Measurements from ENCODE around the gene LYPD8. TPM values are rescaled to one million over a fixed set of nuclear protein-coding genes. Genes with fewer than 3 reads are reported as not detected.

LYPD8 gene
- polyA plus RNA-seq, 2 donors, result not detected

DNA sequence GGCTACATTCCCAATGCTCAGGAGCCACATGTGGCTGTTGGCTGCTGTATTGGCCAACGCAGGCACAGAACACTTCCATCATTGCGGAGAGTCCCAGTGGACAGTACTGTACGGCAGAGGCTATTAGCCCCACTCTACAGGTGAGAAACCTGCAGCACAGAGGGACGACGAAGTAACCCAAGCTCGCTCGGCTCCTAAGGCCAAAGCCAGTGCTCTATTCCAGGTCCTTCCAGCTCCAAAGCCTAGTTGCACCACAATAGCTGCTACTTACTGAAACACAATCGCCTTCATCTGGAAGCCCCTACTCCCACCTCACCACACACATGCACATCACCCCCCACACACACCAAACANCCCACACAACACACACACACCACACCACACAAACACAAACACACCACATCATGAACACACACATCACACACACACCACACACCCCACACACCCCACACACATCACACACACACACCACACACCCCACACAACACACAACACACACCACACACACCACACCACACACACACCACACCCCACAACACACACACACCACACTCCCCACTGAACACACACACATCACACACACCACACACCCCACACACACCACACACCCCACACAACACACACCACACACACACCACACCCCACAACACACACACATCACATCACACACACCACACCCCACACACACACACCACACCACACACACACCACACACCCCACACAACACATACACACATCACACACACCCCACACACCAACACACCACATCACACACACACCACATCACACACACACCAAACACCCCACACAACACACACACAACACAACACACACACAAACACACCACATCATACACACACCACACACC is 3.2 kb downstream of the LYPD8 start:
- Histone ChIP-seq H3K27me3 (ENCODE audit: control insufficient read depth in 1 of 2, insufficient read depth in 2 of 2, low read length in 2 of 2) (no peaks in the 10 kb centered on the region), H3K27ac (ENCODE audit: low read depth in 2 of 2, low read length in 1 of 2) (no peak overlapping the region), H3K36me3 (ENCODE audit: control insufficient read depth in 2 of 2, insufficient read depth in 2 of 2, low read length in 1 of 2) (no peaks in the 10 kb centered on the region), H3K4me1 (ENCODE audit: control insufficient read depth in 2 of 2, insufficient read depth in 2 of 2, low read length in 1 of 2) (no peaks in the 10 kb centered on the region), H3K4me3 (ENCODE audit: low read depth in 1 of 2, low read length in 2 of 2) (no peak overlapping the region), H3K9me3 (ENCODE audit: control insufficient read depth in 2 of 2, insufficient read depth in 1 of 2, low read depth in 1 of 2, low read length in 1 of 2) (peaks cover 0 to 10% of the 10 kb centered on the region in 2 donors)
- WGBS, 2 donors, result 61 to 86% methylated on average over 8 of the region's 8 CpGs

DNA sequence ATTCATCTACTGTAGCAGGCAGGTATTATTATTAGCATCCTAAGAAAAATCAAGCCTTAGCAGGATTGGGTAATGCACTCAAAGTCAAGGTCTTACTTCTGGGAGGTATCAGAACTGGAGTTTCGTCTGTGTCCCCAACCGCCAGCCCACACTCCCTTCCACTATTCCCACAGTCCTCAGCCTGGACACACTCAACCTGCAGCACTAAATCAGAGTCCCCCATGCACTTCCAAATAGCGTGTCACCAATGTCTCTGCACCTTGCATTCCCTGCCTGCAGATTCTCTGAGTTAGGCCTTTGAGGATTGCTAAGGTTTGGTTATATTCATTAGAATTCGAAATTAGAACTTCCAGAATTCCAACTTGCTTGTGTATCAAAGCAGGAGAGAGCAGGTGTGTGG is 3.9 kb downstream of the LYPD8 start:
- WGBS, 2 donors, result 78 to 82% methylated on average over 4 of the region's 4 CpGs
- Histone ChIP-seq H3K27me3 (ENCODE audit: control insufficient read depth in 1 of 2, insufficient read depth in 2 of 2, low read length in 2 of 2) (no peaks in the 10 kb centered on the region), H3K4me1 (ENCODE audit: control insufficient read depth in 2 of 2, insufficient read depth in 2 of 2, low read length in 1 of 2) (no peaks in the 10 kb centered on the region), H3K9me3 (ENCODE audit: control insufficient read depth in 2 of 2, insufficient read depth in 1 of 2, low read depth in 1 of 2, low read length in 1 of 2) (peaks cover 0 to 10% of the 10 kb centered on the region in 2 donors), H3K36me3 (ENCODE audit: control insufficient read depth in 2 of 2, insufficient read depth in 2 of 2, low read length in 1 of 2) (no peaks in the 10 kb centered on the region), H3K4me3 (ENCODE audit: low read depth in 1 of 2, low read length in 2 of 2) (no peak overlapping the region), H3K27ac (ENCODE audit: low read depth in 2 of 2, low read length in 1 of 2) (no peak overlapping the region)

DNA sequence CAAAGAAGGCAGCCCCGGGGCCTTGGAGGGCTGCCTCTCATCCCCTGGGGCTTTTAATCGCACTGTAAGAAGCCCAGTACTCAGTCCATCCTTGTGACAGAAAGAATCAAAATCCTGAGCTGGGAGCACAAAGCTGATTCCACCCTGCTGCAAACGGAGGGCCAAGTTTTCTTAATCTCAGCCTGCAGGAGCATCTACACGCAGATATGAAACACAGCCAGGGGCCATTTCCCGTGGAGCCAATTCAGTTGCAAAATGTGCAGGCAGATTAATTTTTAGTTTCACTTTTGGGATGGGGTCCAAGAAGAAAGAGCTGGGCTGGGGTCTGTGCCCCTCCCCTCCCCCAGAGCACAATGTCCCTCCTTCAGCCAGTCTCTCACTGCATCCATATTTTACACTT is 4.4 kb downstream of the LYPD8 start:
- no peak overlapping the region for H3K27ac ChIP-seq (ENCODE audit: low read depth in 2 of 2, low read length in 1 of 2)
- no peaks in the 10 kb centered on the region for H3K27me3 ChIP-seq (ENCODE audit: control insufficient read depth in 1 of 2, insufficient read depth in 2 of 2, low read length in 2 of 2)
- 50 to 56% methylated on average over 5 of the region's 5 CpGs for WGBS, 2 donors
- no peaks in the 10 kb centered on the region for H3K4me1 ChIP-seq (ENCODE audit: control insufficient read depth in 2 of 2, insufficient read depth in 2 of 2, low read length in 1 of 2)
- H3K9me3 ChIP-seq (ENCODE audit: control insufficient read depth in 2 of 2, insufficient read depth in 1 of 2, low read depth in 1 of 2, low read length in 1 of 2), result peaks cover 0 to 10% of the 10 kb centered on the region in 2 donors
- no peaks in the 10 kb centered on the region for H3K36me3 ChIP-seq (ENCODE audit: control insufficient read depth in 2 of 2, insufficient read depth in 2 of 2, low read length in 1 of 2)
- H3K4me3 ChIP-seq (ENCODE audit: low read depth in 1 of 2, low read length in 2 of 2), result no peak overlapping the region

DNA sequence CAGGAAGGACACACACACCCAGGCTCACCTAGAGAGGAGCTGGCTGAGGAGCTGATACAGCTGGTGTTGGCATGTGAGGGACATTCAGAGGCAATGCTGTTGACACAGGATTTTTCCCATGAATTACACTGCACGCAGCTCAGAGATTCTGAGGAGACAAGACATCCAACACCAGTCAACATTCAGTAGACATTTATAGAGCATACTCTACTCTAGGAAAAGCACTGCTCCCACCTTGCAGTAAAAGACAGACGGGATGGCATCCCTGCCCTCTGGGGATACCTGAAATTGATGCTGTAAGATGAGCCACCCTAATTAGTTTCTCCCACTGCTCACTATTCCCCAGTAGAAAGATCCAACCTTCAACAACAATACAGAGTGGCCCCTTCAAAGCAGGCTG is 5.1 kb downstream of the LYPD8 start:
- 69 to 72% methylated on average over 2 of the region's 2 CpGs for WGBS, 2 donors
- Histone ChIP-seq H3K36me3 (ENCODE audit: control insufficient read depth in 2 of 2, insufficient read depth in 2 of 2, low read length in 1 of 2) (no peaks in the 10 kb centered on the region), H3K27me3 (ENCODE audit: control insufficient read depth in 1 of 2, insufficient read depth in 2 of 2, low read length in 2 of 2) (no peaks in the 10 kb centered on the region), H3K27ac (ENCODE audit: low read depth in 2 of 2, low read length in 1 of 2) (no peak overlapping the region), H3K4me1 (ENCODE audit: control insufficient read depth in 2 of 2, insufficient read depth in 2 of 2, low read length in 1 of 2) (no peaks in the 10 kb centered on the region), H3K9me3 (ENCODE audit: control insufficient read depth in 2 of 2, insufficient read depth in 1 of 2, low read depth in 1 of 2, low read length in 1 of 2) (peaks cover 0 to 10% of the 10 kb centered on the region in 2 donors), H3K4me3 (ENCODE audit: low read depth in 1 of 2, low read length in 2 of 2) (no peak overlapping the region)

DNA sequence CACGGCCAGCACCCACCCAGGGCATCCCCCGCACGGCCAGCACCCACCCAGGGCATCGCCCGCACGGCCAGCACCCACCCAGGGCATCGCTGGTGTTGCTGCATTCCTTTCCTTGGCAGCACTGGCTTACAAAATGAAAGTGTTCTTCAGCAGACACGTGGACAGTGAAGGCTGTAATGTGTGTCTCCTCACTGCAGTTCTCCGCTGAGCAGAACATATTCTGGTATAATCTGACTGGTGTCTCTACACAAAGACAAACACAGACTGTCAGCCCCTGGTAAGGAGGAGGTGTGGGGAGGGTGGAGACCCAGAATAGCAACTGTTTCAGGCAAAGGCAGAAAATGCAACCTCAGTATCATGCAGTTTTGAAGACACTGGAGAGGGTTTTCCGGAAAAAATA is 7.3 kb downstream of the LYPD8 start:
- no peaks in the 10 kb centered on the region for H3K4me1 ChIP-seq (ENCODE audit: control insufficient read depth in 2 of 2, insufficient read depth in 2 of 2, low read length in 1 of 2)
- H3K27me3 ChIP-seq (ENCODE audit: control insufficient read depth in 1 of 2, insufficient read depth in 2 of 2, low read length in 2 of 2), result no peaks in the 10 kb centered on the region
- no peaks in the 10 kb centered on the region for H3K36me3 ChIP-seq (ENCODE audit: control insufficient read depth in 2 of 2, insufficient read depth in 2 of 2, low read length in 1 of 2)
- H3K4me3 ChIP-seq (ENCODE audit: low read depth in 1 of 2, low read length in 2 of 2), result no peak overlapping the region
- no peak overlapping the region for H3K27ac ChIP-seq (ENCODE audit: low read depth in 2 of 2, low read length in 1 of 2)
- H3K9me3 ChIP-seq (ENCODE audit: control insufficient read depth in 2 of 2, insufficient read depth in 1 of 2, low read depth in 1 of 2, low read length in 1 of 2), result peaks cover 0 to 3% of the 10 kb centered on the region in 2 donors
- WGBS, 2 donors, result 89 to 90% methylated on average over 8 to 9 of the region's 10 CpGs

DNA sequence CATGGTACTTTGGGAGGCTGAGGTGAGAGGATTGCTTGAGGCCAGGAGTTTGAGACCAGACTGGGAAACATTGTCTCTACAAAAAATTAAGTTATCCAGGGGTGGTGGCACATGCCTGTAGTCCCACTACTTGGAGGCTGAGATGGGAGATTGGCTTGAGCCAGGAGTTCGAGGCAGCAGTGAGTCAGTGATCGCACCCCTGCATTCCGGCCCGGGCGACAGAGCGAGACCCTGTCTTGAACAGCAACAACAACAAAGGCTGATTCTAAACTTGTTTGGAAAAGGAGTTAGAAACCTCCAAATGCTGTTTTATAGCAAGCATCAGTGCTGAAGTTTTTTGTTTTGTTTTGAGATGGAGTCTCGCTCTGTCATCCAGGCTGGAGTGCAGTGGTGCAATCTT is 14.7 kb downstream of the LYPD8 start:
- no peaks in the 10 kb centered on the region for H3K27me3 ChIP-seq (ENCODE audit: control insufficient read depth in 1 of 2, insufficient read depth in 2 of 2, low read length in 2 of 2)
- H3K4me3 ChIP-seq (ENCODE audit: low read depth in 1 of 2, low read length in 2 of 2), result no peak overlapping the region
- no peaks in the 10 kb centered on the region for H3K9me3 ChIP-seq (ENCODE audit: control insufficient read depth in 2 of 2, insufficient read depth in 1 of 2, low read depth in 1 of 2, low read length in 1 of 2)
- no peak overlapping the region for H3K27ac ChIP-seq (ENCODE audit: low read depth in 2 of 2, low read length in 1 of 2)
- WGBS, 2 donors, result 94 to 95% methylated on average over 7 of the region's 7 CpGs
- H3K4me1 ChIP-seq (ENCODE audit: control insufficient read depth in 2 of 2, insufficient read depth in 2 of 2, low read length in 1 of 2), result peaks cover 0 to 2% of the 10 kb centered on the region in 2 donors
- H3K36me3 ChIP-seq (ENCODE audit: control insufficient read depth in 2 of 2, insufficient read depth in 2 of 2, low read length in 1 of 2), result no peaks in the 10 kb centered on the region

DNA sequence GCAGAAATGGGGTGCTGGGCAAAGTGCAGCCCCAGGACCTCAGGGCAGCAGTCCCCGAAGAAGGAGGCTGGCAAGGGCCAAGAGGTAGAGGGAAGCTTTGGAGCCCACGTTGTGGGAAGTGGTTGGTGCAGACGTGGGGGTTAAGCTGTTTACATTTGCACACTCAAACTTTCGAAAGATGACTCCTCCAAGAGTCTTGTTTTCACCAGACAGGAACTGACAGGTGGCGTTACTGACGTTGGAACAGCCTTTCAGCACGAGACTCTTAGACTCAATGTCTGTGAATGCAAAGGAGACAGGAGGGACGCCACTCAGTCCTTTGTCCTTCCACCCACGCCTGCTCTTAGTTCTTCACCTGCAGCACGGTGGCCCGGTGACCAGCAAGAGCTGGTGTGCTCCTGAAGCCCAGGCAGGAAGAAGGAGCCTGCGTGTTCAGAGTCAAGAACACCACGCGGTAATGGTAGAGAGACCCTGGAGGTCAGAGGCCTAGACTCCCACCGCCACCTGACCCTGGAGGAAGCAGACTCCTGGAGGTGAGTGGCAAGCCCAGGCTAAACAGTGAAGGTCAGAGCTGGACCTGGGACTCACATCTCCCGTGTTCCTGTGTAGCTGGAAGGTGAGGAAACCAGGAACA is 15.9 kb downstream of the LYPD8 start:
- H3K36me3 ChIP-seq (ENCODE audit: control insufficient read depth in 2 of 2, insufficient read depth in 2 of 2, low read length in 1 of 2), result no peaks in the 10 kb centered on the region
- 71 to 77% methylated on average over 16 of the region's 16 CpGs for WGBS, 2 donors
- no peaks in the 10 kb centered on the region for H3K9me3 ChIP-seq (ENCODE audit: control insufficient read depth in 2 of 2, insufficient read depth in 1 of 2, low read depth in 1 of 2, low read length in 1 of 2)
- no peak overlapping the region for H3K4me3 ChIP-seq (ENCODE audit: low read depth in 1 of 2, low read length in 2 of 2)
- H3K27me3 ChIP-seq (ENCODE audit: control insufficient read depth in 1 of 2, insufficient read depth in 2 of 2, low read length in 2 of 2), result no peaks in the 10 kb centered on the region
- peaks cover 0 to 2% of the 10 kb centered on the region in 2 donors for H3K4me1 ChIP-seq (ENCODE audit: control insufficient read depth in 2 of 2, insufficient read depth in 2 of 2, low read length in 1 of 2)
- H3K27ac ChIP-seq (ENCODE audit: low read depth in 2 of 2, low read length in 1 of 2), result no peak overlapping the region

DNA sequence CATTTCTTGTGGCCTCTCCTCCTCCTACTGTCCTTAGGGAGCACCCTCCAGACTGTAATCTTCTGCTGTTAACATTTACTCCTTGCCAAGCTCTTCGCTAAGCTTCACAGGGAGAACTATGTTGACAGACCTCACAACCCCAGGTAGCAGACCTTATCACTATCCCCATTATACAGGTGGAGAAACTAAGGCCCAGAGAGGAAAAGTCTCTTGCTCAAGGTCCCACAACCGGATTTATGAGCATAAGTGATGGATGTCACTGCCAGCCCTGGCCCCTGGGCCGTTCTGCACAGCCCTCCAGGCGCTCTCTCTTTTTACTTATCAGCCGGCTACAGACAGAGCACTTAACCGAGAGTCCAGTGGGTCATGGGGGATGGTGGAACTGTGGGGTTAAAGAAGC is 18.1 kb downstream of the LYPD8 start:
- WGBS, 2 donors, result 68 to 73% methylated on average over 6 of the region's 6 CpGs
- Histone ChIP-seq H3K27me3 (ENCODE audit: control insufficient read depth in 1 of 2, insufficient read depth in 2 of 2, low read length in 2 of 2) (no peaks in the 10 kb centered on the region), H3K9me3 (ENCODE audit: control insufficient read depth in 2 of 2, insufficient read depth in 1 of 2, low read depth in 1 of 2, low read length in 1 of 2) (no peaks in the 10 kb centered on the region), H3K4me3 (ENCODE audit: low read depth in 1 of 2, low read length in 2 of 2) (no peak overlapping the region), H3K4me1 (ENCODE audit: control insufficient read depth in 2 of 2, insufficient read depth in 2 of 2, low read length in 1 of 2) (peaks cover 0 to 2% of the 10 kb centered on the region in 2 donors), H3K36me3 (ENCODE audit: control insufficient read depth in 2 of 2, insufficient read depth in 2 of 2, low read length in 1 of 2) (no peaks in the 10 kb centered on the region), H3K27ac (ENCODE audit: low read depth in 2 of 2, low read length in 1 of 2) (no peak overlapping the region)

DNA sequence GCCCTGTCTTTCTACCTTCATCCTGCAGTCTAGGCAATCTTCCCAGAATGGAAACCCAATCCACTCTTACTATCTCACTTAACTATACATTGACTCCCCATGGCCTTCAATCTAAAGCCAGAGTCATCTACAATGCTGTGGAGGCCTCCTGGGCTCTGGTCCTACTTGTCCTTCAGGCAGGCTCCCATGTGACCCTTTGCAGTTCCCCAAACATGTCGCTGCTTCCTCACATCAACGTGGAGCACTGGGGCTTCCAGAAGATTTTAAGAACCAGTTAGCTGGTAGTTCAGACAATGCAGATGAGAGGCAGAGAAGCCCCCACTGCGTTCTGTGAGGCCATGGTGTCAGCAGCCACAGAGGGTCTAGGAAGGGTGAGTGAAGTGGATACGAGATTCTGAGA is 18.6 kb downstream of the LYPD8 start:
- H3K4me3 ChIP-seq (ENCODE audit: low read depth in 1 of 2, low read length in 2 of 2), result no peak overlapping the region
- no peak overlapping the region for H3K27ac ChIP-seq (ENCODE audit: low read depth in 2 of 2, low read length in 1 of 2)
- WGBS, 2 donors, result 61 to 69% methylated on average over 4 of the region's 4 CpGs
- peaks cover 0 to 2% of the 10 kb centered on the region in 2 donors for H3K4me1 ChIP-seq (ENCODE audit: control insufficient read depth in 2 of 2, insufficient read depth in 2 of 2, low read length in 1 of 2)
- no peaks in the 10 kb centered on the region for H3K9me3 ChIP-seq (ENCODE audit: control insufficient read depth in 2 of 2, insufficient read depth in 1 of 2, low read depth in 1 of 2, low read length in 1 of 2)
- no peaks in the 10 kb centered on the region for H3K36me3 ChIP-seq (ENCODE audit: control insufficient read depth in 2 of 2, insufficient read depth in 2 of 2, low read length in 1 of 2)
- no peaks in the 10 kb centered on the region for H3K27me3 ChIP-seq (ENCODE audit: control insufficient read depth in 1 of 2, insufficient read depth in 2 of 2, low read length in 2 of 2)
